Measurements from ENCODE around the gene TBL1X. TPM values are rescaled to one million over a fixed set of nuclear protein-coding genes. Genes with fewer than 3 reads are reported as not detected.

TBL1X gene
- total RNA-seq, 4 donors from 2014 or later: 32.9 to 42.9 (median 33.4) TPM

- Histone ChIP-seq H3K9me3 (no peaks in the 10 kb centered on the region), H3K4me1 (no peaks in the 10 kb centered on the region), H3K36me3 (no peaks in the 10 kb centered on the region), H3K27me3 (no peaks in the 10 kb centered on the region), H3K27ac (no peak overlapping the region), H3K4me3 (replicated peaks in 1 of 3) (no peak overlapping the region)
- TF ChIP-seq, protein P1, sequence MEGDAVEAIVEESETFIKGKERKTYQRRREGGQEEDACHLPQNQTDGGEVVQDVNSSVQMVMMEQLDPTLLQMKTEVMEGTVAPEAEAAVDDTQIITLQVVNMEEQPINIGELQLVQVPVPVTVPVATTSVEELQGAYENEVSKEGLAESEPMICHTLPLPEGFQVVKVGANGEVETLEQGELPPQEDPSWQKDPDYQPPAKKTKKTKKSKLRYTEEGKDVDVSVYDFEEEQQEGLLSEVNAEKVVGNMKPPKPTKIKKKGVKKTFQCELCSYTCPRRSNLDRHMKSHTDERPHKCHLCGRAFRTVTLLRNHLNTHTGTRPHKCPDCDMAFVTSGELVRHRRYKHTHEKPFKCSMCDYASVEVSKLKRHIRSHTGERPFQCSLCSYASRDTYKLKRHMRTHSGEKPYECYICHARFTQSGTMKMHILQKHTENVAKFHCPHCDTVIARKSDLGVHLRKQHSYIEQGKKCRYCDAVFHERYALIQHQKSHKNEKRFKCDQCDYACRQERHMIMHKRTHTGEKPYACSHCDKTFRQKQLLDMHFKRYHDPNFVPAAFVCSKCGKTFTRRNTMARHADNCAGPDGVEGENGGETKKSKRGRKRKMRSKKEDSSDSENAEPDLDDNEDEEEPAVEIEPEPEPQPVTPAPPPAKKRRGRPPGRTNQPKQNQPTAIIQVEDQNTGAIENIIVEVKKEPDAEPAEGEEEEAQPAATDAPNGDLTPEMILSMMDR (IDR thresholded peaks at IDR 0.05): no peak
- no peak for TF ChIP-seq POLR2A (IDR thresholded peaks at IDR 0.05)
- no peak for DNase-seq
- intact Hi-C loops (cut with DNase I): no loop called here
- WGBS, 2 donors: 82 to 84% methylated on average over 10 to 11 of the region's 11 CpGs
Measured at GRCh38 chrX:9557091-9557490, 92.2 kb downstream of the TBL1X start.

DNA sequence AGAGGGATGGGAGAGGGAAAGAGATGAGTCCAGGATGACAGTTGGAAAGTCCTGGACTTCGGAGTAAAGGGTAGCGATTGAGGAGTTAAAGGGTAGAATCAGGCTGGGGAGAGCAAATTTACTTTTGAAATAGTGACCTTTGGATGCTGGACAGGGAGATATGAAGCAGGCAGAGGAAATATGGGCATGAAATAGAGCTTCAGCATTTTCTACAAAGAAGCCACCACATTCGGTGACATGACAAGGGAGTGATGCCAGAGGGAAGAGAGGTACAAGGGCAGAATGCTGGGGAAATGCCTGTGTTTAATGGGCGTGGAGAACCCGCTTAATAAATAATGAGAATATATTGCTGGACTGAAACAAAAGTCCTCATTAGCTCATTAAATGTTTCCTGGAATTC lies 92.7 kb downstream of the TBL1X start:
- TF ChIP-seq, protein P1 (IDR thresholded peaks at IDR 0.05): no peak
- TF ChIP-seq POLR2A (IDR thresholded peaks at IDR 0.05): no peak
- no peak for DNase-seq
- WGBS, 2 donors: 86 to 89% methylated on average over 5 of the region's 5 CpGs
- no peak overlapping the region for H3K27ac ChIP-seq
- no peaks in the 10 kb centered on the region for H3K27me3 ChIP-seq
- no peaks in the 10 kb centered on the region for H3K36me3 ChIP-seq
- H3K9me3 ChIP-seq: no peaks in the 10 kb centered on the region
- no peak overlapping the region for H3K4me3 ChIP-seq (replicated peaks in 1 of 3)
- H3K4me1 ChIP-seq: no peaks in the 10 kb centered on the region
- intact Hi-C loops (cut with DNase I): no loop called here

DNA sequence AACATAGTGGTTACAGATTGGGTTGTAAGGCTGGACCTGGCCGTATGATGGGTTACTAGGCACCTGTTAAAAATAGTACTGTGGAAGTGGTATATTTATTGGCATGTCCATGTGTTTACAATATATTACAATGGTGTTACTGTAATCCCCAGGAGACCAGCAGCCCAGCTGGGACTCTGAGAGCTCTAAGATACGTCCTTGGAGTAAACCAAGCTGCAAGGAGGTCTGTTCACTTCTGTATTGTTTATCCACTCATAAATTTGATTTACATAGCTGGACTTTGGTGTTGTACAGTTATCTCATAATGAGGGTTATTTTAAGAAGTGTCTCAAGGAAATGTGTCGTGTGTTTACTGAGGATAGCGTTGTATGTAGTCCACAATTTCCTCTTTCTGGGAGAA lies 93.8 kb downstream of the TBL1X start:
- Histone ChIP-seq H3K9me3 (no peaks in the 10 kb centered on the region), H3K36me3 (no peaks in the 10 kb centered on the region), H3K27ac (no peak overlapping the region), H3K4me1 (no peaks in the 10 kb centered on the region), H3K27me3 (no peaks in the 10 kb centered on the region), H3K4me3 (replicated peaks in 1 of 3) (no peak overlapping the region)
- intact Hi-C loops (cut with DNase I): no loop called here
- 89 to 95% methylated on average over 4 of the region's 4 CpGs for WGBS, 2 donors
- TF ChIP-seq, protein P1 (IDR thresholded peaks at IDR 0.05): no peak
- TF ChIP-seq POLR2A (IDR thresholded peaks at IDR 0.05): no peak
- DNase-seq: no peak

DNA sequence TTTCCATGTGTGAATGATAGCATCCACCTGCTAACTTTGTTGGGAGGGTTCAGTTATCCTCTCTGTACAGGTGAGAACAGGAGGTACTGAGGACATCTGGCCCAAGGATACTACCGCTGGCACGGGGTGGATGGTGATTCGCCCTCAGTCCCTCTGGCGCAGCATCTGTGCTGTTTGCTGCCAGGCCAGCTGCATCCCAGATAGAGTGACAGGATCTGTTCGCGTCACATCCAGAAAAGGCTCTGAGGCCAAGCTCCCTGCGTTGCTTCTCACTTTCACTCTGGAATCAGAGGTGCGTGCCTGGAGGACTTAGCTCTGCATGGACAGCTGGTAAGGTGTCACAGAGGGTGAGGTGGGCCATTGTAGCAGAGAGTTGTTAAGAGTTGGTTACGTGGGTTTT lies 95.4 kb downstream of the TBL1X start:
- WGBS, 2 donors: 99 to 100% methylated on average over 1 to 9 of the region's 9 CpGs
- Histone ChIP-seq H3K4me1 (no peaks in the 10 kb centered on the region), H3K36me3 (no peaks in the 10 kb centered on the region), H3K27me3 (no peaks in the 10 kb centered on the region), H3K9me3 (no peaks in the 10 kb centered on the region), H3K4me3 (replicated peaks in 1 of 3) (no peak overlapping the region), H3K27ac (no peak overlapping the region)
- intact Hi-C loops (cut with DNase I): no loop called here
- TF ChIP-seq, protein P1 (IDR thresholded peaks at IDR 0.05): no peak
- DNase-seq: no peak

DNA sequence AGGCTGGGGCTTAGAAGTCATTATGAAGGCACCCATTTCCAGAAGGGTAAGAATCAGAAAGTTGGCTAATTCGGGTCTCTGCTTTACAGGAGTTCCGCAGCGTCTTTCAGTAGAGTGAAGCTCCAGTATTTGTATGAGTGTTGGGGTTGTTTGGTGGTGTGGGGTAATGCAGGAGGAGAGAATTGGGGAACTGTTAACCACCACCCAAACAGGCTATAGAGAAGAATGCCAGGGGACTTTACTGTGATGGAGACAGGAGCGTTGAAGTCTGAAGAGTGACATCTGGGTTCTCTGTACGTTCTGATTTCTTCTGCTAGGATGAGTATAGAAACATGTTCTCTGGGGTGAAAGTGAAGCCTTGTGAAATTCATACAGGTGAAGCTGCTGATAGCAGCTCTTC lies 96.3 kb downstream of the TBL1X start:
- Histone ChIP-seq H3K4me1 (peaks cover 0 to 6% of the 10 kb centered on the region in 2 donors), H3K27me3 (no peaks in the 10 kb centered on the region), H3K27ac (no peak overlapping the region), H3K4me3 (replicated peaks in 1 of 3) (no peak overlapping the region), H3K9me3 (no peaks in the 10 kb centered on the region), H3K36me3 (no peaks in the 10 kb centered on the region)
- TF ChIP-seq POLR2A (IDR thresholded peaks at IDR 0.05): no peak
- TF ChIP-seq, protein P1 (IDR thresholded peaks at IDR 0.05): no peak
- WGBS, 2 donors: 98 to 100% methylated on average over 5 of the region's 5 CpGs
- intact Hi-C loops (cut with DNase I): no loop called here
- DNase-seq: no peak
